Kidney (tissue), 14 donors: Measurements from ENCODE around the gene THEM5. TPM values are rescaled to one million over a fixed set of nuclear protein-coding genes. Genes with fewer than 3 reads are reported as not detected.

Source experiments
- DNase-seq, 5 donors: peaks; one replicate each; pipeline ENCODE4 v3.0.0-alpha.2; 2013 to 2020
- FAIRE-seq: peaks from 2 replicates; lab custom pipeline; 2012; peaks lifted over from hg19 to GRCh38; lab: Jason Lieb, UNC
- H3K27ac ChIP-seq, 2 donors: one replicate each; pipeline ENCODE4 v1.7.0; 2013; ENCODE audit warnings: low read depth in 2 of 2, low read length in 2 of 2, inconsistent platforms in 1 of 2
- H3K27me3 ChIP-seq: one replicate; pipeline ENCODE4 v1.7.1; 2013; ENCODE audit warnings: low read length, inconsistent platforms; ENCODE audit not compliant: control insufficient read depth, insufficient read depth
- H3K36me3 ChIP-seq, 3 donors: one replicate each; pipeline versions ENCODE4 v1.7.0 to v1.7.1; 2013; ENCODE audit warnings: low read length in 3 of 3, control low read depth in 1 of 3, inconsistent platforms in 1 of 3; ENCODE audit not compliant: insufficient read depth in 3 of 3, control insufficient read depth in 2 of 3
- H3K4me1 ChIP-seq, 3 donors: one replicate each; pipeline versions ENCODE4 v1.7.0 to v1.7.1; 2013; ENCODE audit warnings: low read length in 3 of 3, inconsistent platforms in 1 of 3, low read depth in 1 of 3; ENCODE audit not compliant: control insufficient read depth in 2 of 3, insufficient read depth in 2 of 3
- H3K4me3 ChIP-seq, 3 donors: one replicate each; pipeline versions ENCODE4 v1.7.0 to v1.8.1; 2013; ENCODE audit warnings: low read length in 3 of 3, control low read depth in 1 of 3, inconsistent platforms in 1 of 3
- H3K9ac ChIP-seq, 3 donors: one replicate each; pipeline versions ENCODE4 v1.7.0 to v1.7.1; 2013; ENCODE audit warnings: low read length in 3 of 3, control low read depth in 1 of 3, inconsistent platforms in 1 of 3
- H3K9me3 ChIP-seq, 3 donors: one replicate each; pipeline versions ENCODE4 v1.7.0 to v1.7.1; 2013; ENCODE audit warnings: low read length in 3 of 3, control low read depth in 1 of 3, inconsistent platforms in 1 of 3; ENCODE audit not compliant: control insufficient read depth in 2 of 3, insufficient read depth in 1 of 3
- CTCF ChIP-seq: IDR thresholded peaks from 3 replicates; pipeline ENCODE4 v1.5.1; 2012; ENCODE audit warnings: mild to moderate bottlenecking, moderate library complexity, borderline replicate concordance; ENCODE audit not compliant: insufficient read depth; ENCODE audit errors: extremely low read depth
- intact Hi-C: fragments of 100-400 bp; cut with DNase I; formaldehyde crosslinking; loops from one replicate; pipeline ENCODE4 v1.11.1; 2022
- polyA plus RNA-seq: library from polyadenylated mRNA; stranded (reverse); fragments of 350-450 nt; fragmentation: Illumina TruSeq; extraction: RNeasy Lipid Tissue Mini Kit (QIAGEN cat#74804); gene quantifications from one replicate; pipeline ENCODE4 v1.2.3, GENCODE V29; 2014; ENCODE audit warnings: low read depth, low replicate concordance; ENCODE audit not compliant: insufficient read depth
- total RNA-seq: library from RNA; stranded (reverse); fragmentation: NEBNext Ultra II Directional; extraction: Animal tissue kit (Norgen Biotek cat#: 25700); gene quantifications from one replicate; pipeline ENCODE4 v1.2.1, GENCODE V29; 2021
- donor health status: control.
- donor health status: control.
- donor health status: control.
- donor health status: control.
- donor health status: control.
- donor health status: DM: yes; HTN: yes; CAD: no.
- donor health status: Normal renal cell carcinoma (clear cell type).

Gene THEM5
- total and polyA plus RNA-seq, 2 donors from 2014 or later = not detected

DNA sequence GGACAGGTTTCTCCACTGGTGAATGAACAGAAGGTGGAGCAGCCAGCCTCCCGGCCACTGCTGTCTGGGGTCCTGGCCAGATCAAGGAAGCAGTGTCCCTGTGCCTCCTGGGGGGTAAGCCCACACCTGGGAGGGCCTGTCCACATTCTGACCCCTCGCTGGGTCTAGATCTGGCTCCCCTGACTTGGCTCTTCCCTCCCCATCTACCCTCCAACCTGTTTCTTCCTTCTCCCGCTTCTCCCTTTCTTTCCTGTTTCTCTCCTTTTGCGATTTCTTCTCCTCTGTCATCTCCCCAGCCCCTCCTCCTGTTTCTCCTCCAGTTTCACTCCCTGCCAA lies 22.3 kb downstream of the THEM5 start:
- peak overlapping the region in 2 of 3 donors; percentile 90 to 97 for H3K4me3 ChIP-seq
- FAIRE-seq (no peak), DNase-seq (no peak)
- intact Hi-C loops = no loop called here
- H3K9ac ChIP-seq = peak overlapping the region in 2 of 3 donors; percentile 94 to 100
- H3K27ac ChIP-seq = peak overlapping the region; percentile 92 to 98
- H3K4me1 ChIP-seq = peaks cover 0 to 34% (median 34%) of the 10 kb centered on the region in 3 donors
- no peaks in the 10 kb centered on the region for H3K9me3 ChIP-seq
- no peaks in the 10 kb centered on the region for H3K27me3 ChIP-seq
- H3K36me3 ChIP-seq = peaks cover 0 to 5% (median 0%) of the 10 kb centered on the region in 3 donors
- no peak for TF ChIP-seq CTCF

GRCh38 chr1:151830055-151830454 lies 23.5 kb downstream of the THEM5 start:
- H3K4me3 ChIP-seq = peak overlapping the region in 2 of 3 donors; percentile 51 to 97
- H3K9ac ChIP-seq = peak overlapping the region in 1 of 3 donors; percentile 43
- TF ChIP-seq CTCF = no peak
- H3K27ac ChIP-seq = peak overlapping the region in 1 of 2 donors; percentile 98
- FAIRE-seq (no peak), DNase-seq (no peak)
- no peaks in the 10 kb centered on the region for H3K9me3 ChIP-seq
- intact Hi-C loops = no loop called here
- peaks cover 0 to 30% (median 26%) of the 10 kb centered on the region in 3 donors for H3K4me1 ChIP-seq
- H3K27me3 ChIP-seq = no peaks in the 10 kb centered on the region
- H3K36me3 ChIP-seq = peaks cover 0 to 5% (median 0%) of the 10 kb centered on the region in 3 donors

DNA sequence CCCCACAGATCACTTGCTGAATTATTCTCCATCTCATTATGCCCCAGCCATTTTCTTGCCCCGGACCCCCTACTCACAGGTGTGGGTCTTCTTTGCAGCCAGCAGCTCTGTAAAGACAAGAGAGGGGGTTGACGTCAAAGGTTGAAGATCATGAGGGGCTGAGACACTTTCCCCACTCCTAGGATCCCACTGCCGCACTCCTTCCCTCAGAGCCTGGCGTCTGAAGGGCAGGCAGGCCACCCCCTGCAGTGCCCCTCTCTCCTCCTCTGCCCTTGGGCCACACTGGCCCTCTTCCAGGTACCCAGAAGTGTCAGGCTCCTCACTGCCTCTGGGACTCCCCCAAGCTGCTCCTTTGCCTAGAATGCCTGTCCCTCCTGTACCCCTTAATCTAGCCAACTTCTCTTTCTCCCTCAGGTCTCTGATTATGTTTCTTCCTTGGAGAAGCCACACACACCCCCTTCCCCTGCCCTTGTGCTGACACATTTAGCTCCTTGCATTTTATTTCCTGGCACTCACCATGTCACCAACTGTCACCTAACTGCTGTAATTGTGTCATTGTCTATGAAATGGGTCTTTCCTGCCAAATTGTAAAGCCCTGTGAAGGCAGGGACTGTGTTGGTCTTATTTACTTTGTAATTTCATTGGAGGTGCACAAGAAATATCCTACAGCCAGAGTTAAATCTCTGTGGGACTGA lies 24.0 kb downstream of the THEM5 start:
- TF ChIP-seq CTCF = no peak
- intact Hi-C loops = no loop called here
- no peak for DNase-seq
- Histone ChIP-seq H3K4me3 (peak overlapping the region in 1 of 3 donors; percentile 97), H3K9me3 (no peaks in the 10 kb centered on the region), H3K9ac (peak overlapping the region in 1 of 3 donors; percentile 43), H3K36me3 (peaks cover 0 to 5% (median 0%) of the 10 kb centered on the region in 3 donors), H3K27ac (no peak overlapping the region), H3K27me3 (no peaks in the 10 kb centered on the region), H3K4me1 (peaks cover 0 to 30% (median 22%) of the 10 kb centered on the region in 3 donors)
- FAIRE-seq = no peak
